HL-60/S4 treated with retinoic acid at 250 ng/mL for 4 days and 3 days (cell line): Measurements from ENCODE around the gene ZFR2.

Source experiments
- in situ Hi-C: fragments of 300-500 bp; cut with MboI; formaldehyde crosslinking; loops from 2 replicates; pipeline ENCODE4 v1.7.0; 2022; ENCODE audit warnings: low sequenced_read_pairs

ZFR2 gene

GRCh38 chr19:3796358-3796757 is 72.5 kb downstream of the ZFR2 start:
- in situ Hi-C loops = no loop called here

GRCh38 chr19:3793799-3794198 is 75.0 kb downstream of the ZFR2 start:
- in situ Hi-C loops = no loop called here

GRCh38 chr19:3792114-3792513 is 76.7 kb downstream of the ZFR2 start:
- in situ Hi-C loops = no loop called here

GRCh38 chr19:3790941-3791340 is 77.9 kb downstream of the ZFR2 start:
- in situ Hi-C loops = no loop called here

GRCh38 chr19:3790209-3790734 is 78.6 kb downstream of the ZFR2 start:
- in situ Hi-C loops = no loop called here

- in situ Hi-C loops = no loop called here
Observed at GRCh38 chr19:3788996-3789778, 79.7 kb downstream of the ZFR2 start.

- in situ Hi-C loops = no loop called here
Observed at GRCh38 chr19:3785938-3786824, 82.7 kb downstream of the ZFR2 start, which contains the start of gene MATK. Gene MATK, minus strand, starts transcription at chr19:3786381. Its CDS starts 1,246 bp downstream, at chr19:3785135.

- in situ Hi-C loops = no loop called here
Observed at GRCh38 chr19:3785451-3785937, 83.3 kb downstream of the ZFR2 start.

GRCh38 chr19:3784607-3785450 is 84.0 kb downstream of the ZFR2 start:
- in situ Hi-C loops = no loop called here

GRCh38 chr19:3783660-3784584 is 84.9 kb downstream of the ZFR2 start:
- in situ Hi-C loops = no loop called here

- in situ Hi-C loops = no loop called here
Observed at GRCh38 chr19:3782903-3783302, 85.9 kb downstream of the ZFR2 start.

GRCh38 chr19:3782330-3782729 is 86.5 kb downstream of the ZFR2 start:
- in situ Hi-C loops = no loop called here

GRCh38 chr19:3781603-3782002 is 87.2 kb downstream of the ZFR2 start:
- in situ Hi-C loops = no loop called here

GRCh38 chr19:3780786-3781304 is 88.0 kb downstream of the ZFR2 start:
- in situ Hi-C loops = no loop called here

GRCh38 chr19:3778899-3779723 is 89.7 kb downstream of the ZFR2 start:
- in situ Hi-C loops = no loop called here

GRCh38 chr19:3778104-3778867 is 90.6 kb downstream of the ZFR2 start:
- in situ Hi-C loops = no loop called here

- in situ Hi-C loops = no loop called here
Observed at GRCh38 chr19:3776479-3777040, 92.3 kb downstream of the ZFR2 start.
